IPS DF 6.9 (cell line): ENCODE results near the gene VPS52.

Experiments used
- DNase-seq: peaks from one replicate; pipeline ENCODE4 v3.0.0-alpha.2; 2013; ENCODE audit warnings: low read depth, low spot score
- H3K27ac ChIP-seq: one replicate; pipeline ENCODE4 v1.5.1; 2013; ENCODE audit warnings: low read length, control low read depth
- H3K27me3 ChIP-seq: 2 replicates; pipeline ENCODE4 v1.6.1; 2013; ENCODE audit warnings: mild to moderate bottlenecking, low read length; ENCODE audit not compliant: control insufficient read depth, insufficient read depth
- H3K36me3 ChIP-seq: 2 replicates; pipeline ENCODE4 v1.6.1; 2013; ENCODE audit warnings: low read length; ENCODE audit not compliant: control insufficient read depth, insufficient read depth
- H3K4me1 ChIP-seq: 2 replicates; pipeline ENCODE4 v1.6.1; 2013; ENCODE audit warnings: low read length; ENCODE audit not compliant: control insufficient read depth, insufficient read depth
- H3K4me3 ChIP-seq: 2 replicates; pipeline ENCODE4 v1.5.1; 2013; ENCODE audit warnings: mild to moderate bottlenecking, low read length
- H3K9me3 ChIP-seq: 2 replicates; pipeline ENCODE4 v1.6.1; 2013; ENCODE audit warnings: low read length, inconsistent platforms; ENCODE audit not compliant: control insufficient read depth, insufficient read depth
- WGBS: extraction: QIAGEN DNeasy Blood & Tissue Kit; methylation state at CpG from one replicate; pipeline ENCODE4 v1.1.7; 2013; ENCODE audit warnings: mixed read lengths, missing lambda C conversion rate; ENCODE audit not compliant: insufficient read length, insufficient coverage; 5-methylcytosine and 5-hydroxymethylcytosine counted together

Gene VPS52, protein sequence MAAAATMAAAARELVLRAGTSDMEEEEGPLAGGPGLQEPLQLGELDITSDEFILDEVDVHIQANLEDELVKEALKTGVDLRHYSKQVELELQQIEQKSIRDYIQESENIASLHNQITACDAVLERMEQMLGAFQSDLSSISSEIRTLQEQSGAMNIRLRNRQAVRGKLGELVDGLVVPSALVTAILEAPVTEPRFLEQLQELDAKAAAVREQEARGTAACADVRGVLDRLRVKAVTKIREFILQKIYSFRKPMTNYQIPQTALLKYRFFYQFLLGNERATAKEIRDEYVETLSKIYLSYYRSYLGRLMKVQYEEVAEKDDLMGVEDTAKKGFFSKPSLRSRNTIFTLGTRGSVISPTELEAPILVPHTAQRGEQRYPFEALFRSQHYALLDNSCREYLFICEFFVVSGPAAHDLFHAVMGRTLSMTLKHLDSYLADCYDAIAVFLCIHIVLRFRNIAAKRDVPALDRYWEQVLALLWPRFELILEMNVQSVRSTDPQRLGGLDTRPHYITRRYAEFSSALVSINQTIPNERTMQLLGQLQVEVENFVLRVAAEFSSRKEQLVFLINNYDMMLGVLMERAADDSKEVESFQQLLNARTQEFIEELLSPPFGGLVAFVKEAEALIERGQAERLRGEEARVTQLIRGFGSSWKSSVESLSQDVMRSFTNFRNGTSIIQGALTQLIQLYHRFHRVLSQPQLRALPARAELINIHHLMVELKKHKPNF

DNA sequence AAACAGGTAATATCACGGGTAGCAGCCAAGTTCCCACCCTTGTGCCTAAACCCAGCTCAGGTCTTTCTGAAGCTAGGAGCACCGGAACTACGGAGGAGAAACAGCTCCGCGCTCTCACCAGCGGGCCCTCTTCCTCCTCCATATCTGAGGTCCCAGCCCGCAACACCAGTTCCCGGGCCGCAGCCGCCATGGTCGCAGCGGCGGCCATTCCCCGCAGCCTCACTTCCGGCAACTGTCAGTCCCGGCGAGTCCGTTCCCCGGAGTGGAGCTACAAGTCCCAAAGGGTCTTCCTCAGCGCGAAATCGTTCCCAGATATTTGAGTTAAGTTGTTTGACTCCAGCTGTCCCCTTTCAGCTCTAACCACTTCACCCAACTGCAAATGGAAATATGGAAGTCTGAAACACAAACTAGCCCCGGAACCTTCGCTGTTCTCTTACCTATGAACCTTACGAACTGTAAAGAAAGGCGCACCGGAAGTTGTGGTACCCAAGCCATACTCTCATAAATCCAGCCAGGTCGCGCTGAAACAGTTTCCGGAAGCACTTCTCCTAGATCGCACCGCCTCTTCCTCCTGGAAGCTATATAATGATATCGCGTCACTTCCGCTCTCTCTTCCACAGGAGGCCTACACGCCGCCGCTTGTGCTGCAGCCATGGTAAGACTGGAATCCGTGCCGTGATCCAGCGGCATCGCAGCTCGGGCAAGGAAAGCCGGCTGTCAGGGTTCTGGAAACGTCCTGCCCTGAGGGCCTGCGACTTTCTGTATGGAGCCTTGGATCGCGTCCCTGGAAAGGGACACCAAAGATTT lies at the start of gene VPS52, which contains the start of gene RPS18:
TSS of gene VPS52 (minus strand) at position 409 of the 807 bp plus-strand sequence. CDS start at position 208, 201 bp downstream.
TSS of gene RPS18 (plus strand) at position 608 of the 807 bp plus-strand sequence. CDS start at position 653, 45 bp downstream.
- no peaks in the 10 kb centered on the region for H3K4me1 ChIP-seq
- no CpG with 5 or more reads among the region's 48 CpGs for WGBS
- peaks cover 26% of the 10 kb centered on the region; the same call in 1 of the 2 replicates for H3K36me3 ChIP-seq

DNA sequence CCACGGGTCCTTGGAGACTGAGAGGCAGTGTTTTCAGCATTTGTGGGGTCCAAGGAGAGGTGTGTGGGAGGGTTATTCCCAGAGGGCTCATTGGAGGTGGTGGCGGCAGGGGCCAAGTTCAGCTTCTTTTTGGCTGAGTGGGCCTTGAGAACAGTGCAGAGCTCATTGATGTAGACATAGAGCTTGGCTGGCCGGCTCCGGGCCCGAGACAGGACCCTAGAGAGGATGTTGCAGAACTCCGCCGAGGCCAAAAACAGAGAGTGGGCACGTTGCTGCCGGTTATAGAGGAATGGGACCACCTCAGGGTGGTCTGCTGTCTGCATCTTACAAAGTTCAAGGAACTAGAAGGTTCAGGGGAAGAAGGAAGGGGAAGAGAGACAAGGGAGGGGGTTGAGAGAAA lies 49.6 kb upstream of the VPS52 start:
- Histone ChIP-seq H3K4me3 (no peak overlapping the region), H3K27me3 (no peaks in the 10 kb centered on the region), H3K9me3 (no peaks in the 10 kb centered on the region), H3K36me3 (peaks cover 22% of the 10 kb centered on the region), H3K4me1 (peaks cover 4% of the 10 kb centered on the region; the same call in 1 of the 2 replicates), H3K27ac (no peak overlapping the region)
- no CpG with 5 or more reads among the region's 9 CpGs for WGBS
- DNase-seq = no peak

More for the DNA sequence above, at the start of gene VPS52, which contains the start of gene RPS18:
- Histone ChIP-seq H3K4me3 (peak within 1 kb of the TSS; percentile 92), H3K27ac (no peak within 1 kb of the TSS), H3K27me3 (no peaks in the 10 kb centered on the region), H3K9me3 (no peaks in the 10 kb centered on the region)
- DNase-seq = peak; percentile 96

DNA sequence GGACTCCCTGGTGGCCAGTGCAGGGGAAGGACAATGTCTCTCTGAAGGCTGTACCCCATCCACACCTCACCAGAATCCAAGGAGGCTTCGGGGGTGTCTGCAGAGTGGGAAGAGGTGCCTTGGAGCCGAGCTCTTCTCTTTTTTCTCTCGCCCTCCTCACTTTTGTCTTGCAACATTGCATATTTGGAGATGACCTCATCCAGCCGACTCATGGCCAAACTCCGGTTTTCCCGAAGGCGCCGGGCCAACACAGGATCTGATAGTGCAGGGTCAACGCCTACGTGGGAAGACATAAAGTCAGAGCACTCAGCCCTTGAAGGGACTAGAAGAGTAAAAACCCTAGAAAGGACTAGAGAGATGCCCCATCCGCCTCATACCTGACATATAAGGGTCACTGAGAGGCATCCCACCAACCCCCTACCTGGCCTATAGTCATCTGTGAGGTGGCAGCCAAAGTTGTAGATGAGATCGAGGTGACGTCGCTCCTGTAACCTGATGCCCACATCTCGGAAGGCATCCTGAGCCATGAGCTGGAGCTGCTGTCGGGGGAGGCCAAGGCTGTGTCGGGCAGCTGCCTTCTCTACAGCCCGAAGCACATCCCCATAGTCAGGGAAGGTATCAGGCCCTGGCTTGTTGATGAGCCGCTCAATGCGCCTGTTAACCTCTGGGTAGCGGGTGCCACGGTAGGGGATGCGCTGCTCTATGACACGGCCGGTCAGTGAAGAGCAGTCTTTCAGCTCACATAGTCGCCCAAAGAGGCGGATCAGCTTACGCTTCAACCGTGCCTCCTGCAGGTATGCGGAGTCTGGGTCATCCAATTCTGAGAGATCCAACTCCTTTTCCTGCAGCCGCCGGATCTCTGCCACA lies 48.9 kb upstream of the VPS52 start:
- WGBS = no CpG with 5 or more reads among the region's 32 CpGs
- H3K27ac ChIP-seq = no peak overlapping the region
- no peaks in the 10 kb centered on the region for H3K9me3 ChIP-seq
- H3K36me3 ChIP-seq = peaks cover 22% of the 10 kb centered on the region
- no peak for DNase-seq
- no peaks in the 10 kb centered on the region for H3K27me3 ChIP-seq
- no peak overlapping the region for H3K4me3 ChIP-seq
- H3K4me1 ChIP-seq = peaks cover 4% of the 10 kb centered on the region; the same call in 1 of the 2 replicates

DNA sequence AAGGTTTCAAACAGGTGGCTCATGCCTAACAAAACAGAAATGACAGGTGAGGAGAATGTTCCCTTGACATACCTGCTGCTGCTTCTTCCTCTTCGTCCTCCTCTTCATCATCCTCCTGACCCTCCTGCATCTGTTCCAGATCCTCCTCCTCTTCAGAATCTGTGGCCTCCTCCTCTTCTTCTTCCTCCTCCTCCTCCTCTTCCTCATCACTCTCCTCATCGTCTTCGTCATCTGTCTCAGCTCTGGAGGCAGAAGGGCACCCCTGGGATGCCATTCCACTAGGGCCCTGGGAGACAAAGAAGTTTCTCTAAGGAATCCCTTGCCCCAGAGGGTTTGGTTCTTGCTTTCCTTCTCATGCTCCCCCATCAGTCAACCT lies 48.3 kb upstream of the VPS52 start:
- H3K27me3 ChIP-seq = no peaks in the 10 kb centered on the region
- no peaks in the 10 kb centered on the region for H3K9me3 ChIP-seq
- no CpG with 5 or more reads among the region's 3 CpGs for WGBS
- H3K4me1 ChIP-seq = peaks cover 6% of the 10 kb centered on the region; the same call in 1 of the 2 replicates
- H3K27ac ChIP-seq = no peak overlapping the region
- no peak overlapping the region for H3K4me3 ChIP-seq
- peaks cover 22% of the 10 kb centered on the region for H3K36me3 ChIP-seq
- DNase-seq = no peak

DNA sequence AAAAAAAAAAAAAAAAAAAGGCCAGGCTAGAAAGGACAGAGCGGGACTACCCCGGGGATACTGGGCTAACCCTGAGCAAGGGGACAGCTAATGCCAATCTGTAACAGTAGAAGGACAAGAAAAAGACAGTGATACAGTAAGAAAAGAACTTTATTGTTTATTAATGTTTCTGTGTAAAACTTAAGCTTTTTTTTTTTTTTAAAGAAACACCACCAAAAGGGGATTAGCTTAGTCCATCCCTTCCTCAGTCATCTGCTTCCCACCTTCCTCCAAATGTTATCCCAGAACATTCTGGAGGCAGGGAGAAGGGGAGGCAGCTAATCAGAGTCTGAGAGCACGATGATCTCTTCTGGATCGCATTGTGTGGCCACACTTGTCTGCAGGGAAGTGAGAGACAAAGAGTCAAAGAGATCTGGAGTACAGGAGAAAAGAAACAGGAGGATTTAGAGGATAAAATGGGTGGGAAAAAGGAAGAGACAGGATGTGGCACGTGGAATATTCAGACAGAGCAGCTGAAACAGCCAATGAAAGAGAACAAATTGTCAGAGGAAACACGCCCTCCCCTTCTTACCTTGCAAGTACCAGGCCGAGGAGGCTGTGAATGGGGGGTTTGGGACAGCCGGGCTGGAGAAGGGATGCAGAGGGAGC lies 46.9 kb upstream of the VPS52 start:
- H3K36me3 ChIP-seq = peaks cover 22% of the 10 kb centered on the region
- no peaks in the 10 kb centered on the region for H3K9me3 ChIP-seq
- no CpG with 5 or more reads among the region's 8 CpGs for WGBS
- H3K4me1 ChIP-seq = peaks cover 6% of the 10 kb centered on the region; the same call in 1 of the 2 replicates
- H3K27me3 ChIP-seq = no peaks in the 10 kb centered on the region
- no peak overlapping the region for H3K4me3 ChIP-seq
- DNase-seq = no peak
- H3K27ac ChIP-seq = no peak overlapping the region

DNA sequence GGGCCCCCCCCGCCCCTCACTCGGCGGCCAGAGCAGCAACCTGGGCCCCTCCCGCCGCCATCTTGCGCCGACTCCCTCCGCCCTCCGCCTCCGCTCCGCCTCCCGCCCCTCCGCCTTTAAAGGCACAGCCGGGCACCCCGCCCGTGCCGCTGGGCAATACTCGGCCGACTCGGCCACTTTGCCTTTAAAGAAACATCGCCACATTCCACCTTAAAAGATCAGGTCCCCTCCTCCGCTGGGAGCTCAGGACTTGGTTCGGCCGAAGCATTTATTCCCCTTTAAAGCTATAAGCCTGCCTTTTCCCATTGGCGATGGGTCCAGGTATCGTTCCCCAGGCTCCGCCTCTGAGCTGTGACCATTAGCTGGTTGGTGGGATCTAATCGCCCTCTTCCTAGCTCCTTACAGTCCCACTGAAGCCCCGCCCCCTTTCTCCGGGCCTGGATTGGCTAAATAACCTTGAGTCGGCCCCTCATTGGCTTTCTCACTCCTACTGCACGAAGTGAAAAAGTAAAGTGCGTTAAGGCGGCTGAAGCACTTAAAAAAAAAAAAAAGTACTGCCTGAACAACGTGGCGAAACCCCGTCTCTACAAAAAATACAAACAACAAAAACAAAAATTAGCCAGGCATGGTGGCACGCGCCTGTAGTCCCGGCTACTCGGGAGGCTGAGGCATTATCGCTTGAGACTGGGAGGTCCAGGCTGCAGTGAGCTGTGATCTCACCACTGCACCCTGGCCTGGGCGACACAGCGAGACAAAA lies 46.2 kb upstream of the VPS52 start, which contains the start of gene ZBTB22:
TSS of gene ZBTB22 (minus strand) at position 76 of the 757 bp plus-strand sequence. CDS start 828 bp downstream, outside the sequence.
- Histone ChIP-seq H3K9me3 (no peaks in the 10 kb centered on the region), H3K4me1 (peaks cover 6% of the 10 kb centered on the region; the same call in 1 of the 2 replicates), H3K4me3 (peak within 1 kb of the TSS; percentile 61; the same call in 1 of the 2 replicates), H3K27me3 (no peaks in the 10 kb centered on the region), H3K36me3 (peaks cover 22% of the 10 kb centered on the region), H3K27ac (no peak within 1 kb of the TSS)
- no CpG with 5 or more reads among the region's 44 CpGs for WGBS
- DNase-seq = peak; percentile 96

DNA sequence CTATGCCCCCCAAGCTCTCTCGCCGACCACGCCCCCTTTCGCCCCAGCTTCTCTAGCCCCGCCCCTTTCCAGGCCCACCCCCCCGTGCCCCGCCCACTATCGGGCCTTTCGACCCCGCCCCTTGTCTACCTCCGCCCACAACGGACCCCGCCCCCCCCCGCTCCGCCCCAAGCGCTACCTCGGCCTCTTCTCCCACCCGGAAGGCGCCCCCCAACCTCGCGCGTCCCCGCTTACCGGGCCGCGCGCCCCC lies 45.7 kb upstream of the VPS52 start:
- Histone ChIP-seq H3K27me3 (no peaks in the 10 kb centered on the region), H3K9me3 (no peaks in the 10 kb centered on the region), H3K4me3 (peak overlapping the region; percentile 61; the same call in 1 of the 2 replicates), H3K4me1 (peaks cover 8% of the 10 kb centered on the region; the same call in 1 of the 2 replicates), H3K27ac (no peak overlapping the region), H3K36me3 (peaks cover 22% of the 10 kb centered on the region)
- no peak for DNase-seq
- WGBS = no CpG with 5 or more reads among the region's 27 CpGs

DNA sequence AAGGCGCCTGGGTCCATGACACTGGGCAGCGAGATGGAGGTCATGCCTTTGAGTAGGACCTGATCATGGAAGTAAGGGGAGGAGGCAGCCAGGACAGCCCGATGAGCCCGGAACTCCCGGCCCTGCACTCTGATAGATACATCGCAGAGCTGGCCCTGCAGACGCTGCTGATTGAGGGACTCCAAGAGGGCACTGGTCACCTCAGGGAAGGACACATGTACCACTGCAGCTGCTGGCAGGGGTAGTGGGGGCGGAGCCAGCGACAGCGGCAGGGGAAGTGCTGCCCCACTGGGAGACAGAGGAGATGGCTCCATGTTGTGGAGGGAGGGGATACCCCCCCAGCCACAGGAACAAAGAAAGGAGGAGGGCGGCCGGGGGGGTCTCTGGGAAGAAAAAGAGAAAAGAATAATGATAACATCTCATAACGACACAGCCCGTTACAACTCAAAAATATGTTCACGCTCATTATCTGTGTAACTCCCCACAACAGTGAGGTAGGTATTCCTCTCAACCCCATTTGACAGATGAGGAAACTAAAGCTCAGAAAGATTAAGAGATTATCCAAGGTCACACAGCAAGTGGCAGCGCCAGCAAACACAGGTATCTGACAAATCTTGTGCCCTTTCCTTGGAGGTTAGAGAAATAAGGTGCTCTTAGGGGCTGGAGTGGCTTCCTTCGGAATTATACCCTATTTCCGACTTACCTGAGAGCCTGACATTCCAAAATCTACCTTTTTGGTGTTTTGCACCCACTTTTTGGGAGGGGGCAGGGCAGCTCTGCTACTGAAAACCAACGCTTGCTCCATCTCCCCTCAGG lies 45.1 kb upstream of the VPS52 start:
- peak overlapping the region; percentile 61; the same call in 1 of the 2 replicates for H3K4me3 ChIP-seq
- H3K36me3 ChIP-seq = peaks cover 22% of the 10 kb centered on the region
- no peak for DNase-seq
- no CpG with 5 or more reads among the region's 19 CpGs for whole genome bisulfite sequencing
- H3K27me3 ChIP-seq = no peaks in the 10 kb centered on the region
- peaks cover 8% of the 10 kb centered on the region; the same call in 1 of the 2 replicates for H3K4me1 ChIP-seq
- no peak overlapping the region for H3K27ac ChIP-seq
- no peaks in the 10 kb centered on the region for H3K9me3 ChIP-seq
